HG02763 (cell line): ENCODE data around the gene ZFYVE26.
"Not testable (repeated sequence)": the region's sequence is repeated elsewhere in the genome, so short reads cannot be mapped to it uniquely, and the experiment has no call there.

ENCODE experiments used
- ATAC-seq: cut with Tn5 transposase; IDR thresholded peaks from one replicate; pipeline ENCODE4 v1.9.1; 2021; ENCODE audit warnings: mild to moderate bottlenecking, moderate library complexity; ENCODE audit not compliant: unreplicated experiment

Gene ZFYVE26

DNA sequence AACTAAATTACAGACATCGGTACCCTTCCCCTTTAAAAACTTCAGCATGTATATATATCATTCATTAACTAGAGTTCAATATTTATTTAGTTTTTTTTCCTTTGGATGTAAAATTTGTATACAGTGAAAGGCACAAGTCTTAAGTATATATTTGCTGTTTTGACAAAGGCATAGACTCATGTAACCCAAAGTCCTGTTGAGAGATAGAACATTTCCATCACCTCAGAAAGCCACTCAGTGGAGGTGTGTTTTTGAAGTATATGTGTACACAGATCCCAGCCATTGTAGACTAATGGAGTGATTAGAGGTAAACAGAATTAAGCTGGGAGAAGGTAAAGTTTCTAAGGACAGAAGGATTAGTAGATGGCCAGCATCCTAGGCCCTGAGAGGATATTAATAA is 99.3 kb downstream of the ZFYVE26 start:
- ATAC-seq = no peak

DNA sequence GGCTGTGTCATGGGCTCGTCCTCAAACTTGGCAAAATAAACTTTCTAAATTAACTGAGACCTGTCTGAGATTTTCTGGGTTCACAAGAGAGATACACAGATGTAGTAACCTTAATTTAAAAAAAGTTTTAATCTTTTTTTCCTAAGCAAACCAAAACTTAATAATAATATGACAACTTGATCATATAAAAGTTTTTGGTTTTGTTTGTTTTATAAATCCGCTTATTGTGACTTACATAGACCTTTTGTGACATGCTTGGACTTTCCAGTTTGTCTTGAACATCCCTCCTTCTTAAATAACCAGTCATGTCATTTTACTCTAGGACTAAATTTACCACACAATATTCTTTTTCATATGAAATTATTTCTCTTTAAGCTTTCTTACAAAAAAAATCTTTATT is 106.2 kb downstream of the ZFYVE26 start:
- no peak for ATAC-seq

DNA sequence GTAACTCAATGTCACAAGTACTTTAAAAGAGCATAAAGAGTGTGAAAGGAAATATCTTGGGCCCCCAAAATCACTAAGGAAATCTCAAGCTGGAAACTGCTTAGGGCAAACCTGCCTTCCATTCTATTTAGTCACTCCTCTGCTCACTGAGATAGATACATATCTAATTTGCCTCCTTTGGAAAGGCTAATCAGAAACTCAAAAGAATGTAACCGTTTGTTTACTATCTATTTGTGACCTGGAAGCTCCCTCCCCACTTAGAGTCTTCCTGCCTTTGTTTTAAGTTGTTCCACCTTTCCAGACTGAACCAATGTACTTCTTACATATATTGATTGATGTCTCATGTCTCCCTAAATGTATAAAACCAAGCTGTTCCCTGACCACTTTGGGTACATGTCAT is 106.6 kb downstream of the ZFYVE26 start:
- ATAC-seq = not testable (repeated sequence)

DNA sequence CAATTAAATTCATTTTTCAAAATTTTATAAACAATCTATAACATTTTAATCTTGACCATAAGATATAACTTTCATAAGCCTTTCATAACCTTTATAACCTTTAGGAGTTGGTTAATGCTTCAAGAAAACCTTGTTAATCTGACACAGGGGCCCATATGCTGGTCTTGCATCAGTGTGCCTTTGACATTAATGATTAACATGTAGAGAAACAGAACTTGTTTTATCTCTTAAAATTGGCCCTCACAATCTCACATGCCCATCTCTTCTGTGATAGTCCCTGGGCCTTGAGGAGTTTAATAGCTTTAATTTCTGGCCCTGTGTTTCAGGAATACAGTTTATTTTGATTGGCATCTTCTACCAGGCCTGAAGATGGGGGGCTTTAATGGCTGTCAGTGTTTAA is 107.0 kb downstream of the ZFYVE26 start:
- not testable (repeated sequence) for ATAC-seq

DNA sequence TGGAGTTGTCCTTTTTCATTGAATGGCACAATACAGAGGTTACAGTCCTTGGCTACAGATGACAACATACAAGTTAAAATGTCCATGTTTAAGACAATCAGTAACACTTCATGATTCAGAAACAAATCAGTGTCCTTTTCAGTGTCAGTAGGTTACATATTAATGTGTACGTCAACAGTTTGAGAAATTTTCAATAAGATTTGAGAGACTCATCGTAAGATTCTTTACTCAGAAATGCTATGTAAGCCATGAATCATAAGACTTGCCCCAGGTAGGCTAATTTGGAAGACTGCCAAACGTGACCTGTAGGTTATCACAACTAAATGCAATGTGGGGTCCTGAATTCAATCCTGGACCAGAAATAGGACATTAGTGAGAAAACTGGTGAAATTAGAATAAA is 111.2 kb downstream of the ZFYVE26 start:
- no peak for ATAC-seq

DNA sequence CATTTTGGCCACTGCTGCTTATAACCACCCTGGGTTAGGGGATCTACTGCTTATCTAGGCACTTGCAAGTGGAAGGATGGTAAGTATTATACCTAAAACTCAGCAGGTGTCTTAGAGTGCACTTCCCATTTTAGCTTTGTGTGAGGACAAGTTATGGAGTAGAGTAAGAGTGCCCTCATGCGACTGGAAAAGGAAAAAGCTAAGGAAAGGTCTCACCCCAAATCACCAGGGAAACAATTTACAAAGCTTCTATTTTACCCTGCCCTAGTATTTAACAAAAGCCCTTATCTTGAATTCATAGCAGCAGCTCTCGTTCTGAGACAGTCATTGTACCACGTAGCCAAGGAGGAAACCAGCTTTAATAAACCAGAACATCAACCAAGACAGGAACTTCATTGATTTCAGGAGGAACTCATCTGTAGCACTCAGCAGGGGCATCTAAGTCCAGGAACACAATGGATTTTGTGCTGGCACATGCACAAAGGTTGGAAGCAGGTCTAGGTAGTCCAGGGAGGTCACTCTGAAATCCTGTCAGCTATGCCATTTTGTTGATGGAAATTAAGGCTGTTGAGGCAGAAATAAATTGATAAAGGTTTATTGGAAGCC is 111.8 kb downstream of the ZFYVE26 start:
- ATAC-seq = no peak

DNA sequence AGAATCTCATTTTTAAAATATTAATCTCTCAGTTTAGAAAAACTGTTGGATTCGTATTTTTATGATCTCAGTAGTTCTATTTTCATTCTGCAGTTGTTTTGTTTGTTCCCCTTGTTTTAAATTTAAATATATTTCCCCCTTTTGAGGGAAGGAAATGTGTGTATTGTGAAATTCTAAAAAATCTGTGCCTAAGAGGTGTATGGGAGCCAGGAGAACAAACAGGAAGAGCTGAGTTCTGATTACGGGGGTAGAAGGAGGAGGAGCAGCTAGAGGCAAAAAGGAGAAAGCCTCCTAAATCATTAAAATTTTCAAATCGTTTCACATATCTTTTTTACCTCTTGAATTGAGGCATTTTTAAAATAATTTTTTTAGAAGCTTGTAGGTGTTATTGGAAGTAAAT is 112.4 kb downstream of the ZFYVE26 start:
- ATAC-seq = no peak

DNA sequence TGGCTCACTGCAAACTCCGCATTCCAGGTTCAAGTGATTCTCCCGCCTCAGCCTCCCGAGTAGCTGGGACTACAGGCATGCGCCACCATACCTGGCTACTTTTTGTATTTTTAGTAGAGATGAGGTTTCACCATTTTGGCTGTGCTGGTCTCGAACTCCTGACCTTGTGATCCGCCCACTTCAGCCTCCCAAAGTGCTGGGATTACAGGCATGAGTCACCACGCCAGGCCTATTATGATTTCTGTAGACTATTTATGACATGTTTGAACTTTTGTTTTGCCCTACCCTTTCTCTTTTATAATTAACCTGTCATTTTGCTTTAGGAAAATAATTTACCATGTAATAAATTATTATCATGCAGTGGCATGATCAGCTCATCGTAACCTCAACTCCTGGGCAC is 114.9 kb downstream of the ZFYVE26 start, which contains the start of gene RDH12:
Gene RDH12 (plus strand): TSS at position 395 of the 400 bp plus-strand sequence. CDS start 20,757 bp downstream, outside the sequence.
- ATAC-seq = not testable (repeated sequence)

DNA sequence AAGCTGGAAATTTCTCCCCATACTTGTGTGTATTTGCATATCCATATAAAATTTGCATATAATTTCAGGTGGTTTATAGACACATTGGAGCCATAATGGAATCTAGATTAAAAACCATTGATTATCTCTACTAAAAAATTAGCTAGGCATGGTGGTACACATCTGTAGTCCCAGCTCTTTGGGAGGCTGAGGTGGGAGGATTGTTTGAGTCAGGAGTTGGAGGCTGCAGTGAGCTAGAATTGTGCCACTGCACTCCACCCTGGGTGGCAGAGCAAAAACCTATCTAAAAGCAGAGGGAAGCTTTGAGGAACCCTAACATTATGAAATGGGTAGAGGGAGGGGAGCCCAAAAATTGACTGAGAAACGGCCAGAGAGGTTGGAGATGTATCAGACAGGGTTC is 118.2 kb downstream of the ZFYVE26 start:
- no peak for ATAC-seq

DNA sequence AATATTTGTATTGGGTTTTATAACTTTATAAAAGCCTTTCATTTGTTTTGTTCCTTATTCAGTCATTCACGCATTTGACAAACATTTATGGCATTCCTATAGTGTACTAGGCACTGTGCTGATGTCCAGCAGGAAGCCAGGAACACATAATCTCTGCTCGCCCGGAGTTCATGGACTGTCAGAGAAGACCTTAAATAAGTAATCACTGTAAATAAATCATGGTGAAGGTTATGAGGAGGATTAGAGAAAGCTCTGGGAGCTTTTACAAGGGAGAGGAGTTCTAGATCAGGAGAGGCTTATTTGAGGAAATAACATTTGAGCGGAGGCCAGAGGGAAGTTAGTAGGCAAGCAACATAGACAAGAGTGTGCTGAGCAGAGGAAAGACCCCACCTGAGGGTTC is 119.4 kb downstream of the ZFYVE26 start:
- ATAC-seq = no peak
